OCI-LY1 (cell line): ENCODE data around the gene EBF3.

Experiments used
- H2AFZ ChIP-seq: fragments of 200-600 bp; sonication (generic), shearing (Covaris generic); 2 replicates; pipeline ENCODE4 v1.6.0; 2014; ENCODE audit warnings: antibody characterized with exemption, mild to moderate bottlenecking, low read length
- H3F3A ChIP-seq: fragments of 200-600 bp; sonication (generic), shearing (Covaris generic); 2 replicates; pipeline ENCODE4 v1.6.0; 2014; ENCODE audit warnings: mild to moderate bottlenecking, antibody characterized with exemption, low read length, moderate library complexity; ENCODE audit not compliant: insufficient read depth
- H3K27ac ChIP-seq: fragments of 200-600 bp; sonication (generic); 2 replicates; pipeline ENCODE4 v1.5.1; 2014; ENCODE audit warnings: low read length, mixed run types, mild to moderate bottlenecking, low read depth; ENCODE audit not compliant: poor library complexity, severe bottlenecking
- H3K27me3 ChIP-seq: fragments of 200-600 bp; sonication (generic); 2 replicates; pipeline ENCODE4 v1.6.0; 2014; ENCODE audit warnings: antibody characterized with exemption, mild to moderate bottlenecking, low read length, moderate library complexity; ENCODE audit not compliant: insufficient read depth
- H3K36me3 ChIP-seq: fragments of 200-600 bp; sonication (generic); 2 replicates; pipeline ENCODE4 v1.6.1; 2014; ENCODE audit warnings: mild to moderate bottlenecking, antibody characterized with exemption, low read length, moderate library complexity, mixed read lengths; ENCODE audit not compliant: insufficient read depth
- H3K4me1 ChIP-seq: fragments of 200-600 bp; sonication (generic); 2 replicates; pipeline ENCODE4 v1.5.1; 2014; ENCODE audit warnings: mild to moderate bottlenecking, low read length, moderate library complexity; ENCODE audit not compliant: insufficient read depth, severe bottlenecking
- H3K4me2 ChIP-seq: fragments of 200-600 bp; sonication (generic), shearing (Covaris generic); 2 replicates; pipeline ENCODE4 v1.6.1; 2014; ENCODE audit warnings: low read length
- H3K4me3 ChIP-seq: fragments of 200-600 bp; sonication (generic); 2 replicates; pipeline ENCODE4 v1.5.1; 2014; ENCODE audit warnings: low read length, low read depth, mild to moderate bottlenecking, mixed read lengths; ENCODE audit not compliant: poor library complexity, severe bottlenecking
- H3K79me2 ChIP-seq: fragments of 200-600 bp; shearing (Covaris generic); 2 replicates; pipeline ENCODE4 v1.6.1; 2016; ENCODE audit warnings: mixed run types, low read length, mixed read lengths; ENCODE audit not compliant: insufficient read depth
- H3K9ac ChIP-seq: fragments of 200-600 bp; sonication (generic), shearing (Covaris generic); 2 replicates; pipeline ENCODE4 v1.6.1; 2014; ENCODE audit warnings: mild to moderate bottlenecking, low read length, mixed read lengths
- H3K9me2 ChIP-seq: fragments of 200-600 bp; sonication (generic), shearing (Covaris generic); 2 replicates; pipeline ENCODE4 v1.6.1; 2014; ENCODE audit warnings: low read depth, mild to moderate bottlenecking, low read length, mixed read lengths
- H3K9me3 ChIP-seq: fragments of 200-600 bp; shearing (Covaris generic); 2 replicates; pipeline ENCODE4 v1.6.1; 2014; ENCODE audit warnings: low read length, mixed read lengths
- H4K20me1 ChIP-seq: fragments of 200-600 bp; sonication (generic), shearing (Covaris generic); 2 replicates; pipeline ENCODE4 v1.6.0; 2016; ENCODE audit warnings: mild to moderate bottlenecking, low read length; ENCODE audit not compliant: insufficient read depth
- EZH2 ChIP-seq: fragments of 200-600 bp; sonication (generic), shearing (Covaris generic); IDR thresholded peaks from 2 replicates; pipeline ENCODE4 v1.8.0; 2017; ENCODE audit warnings: borderline replicate concordance, mixed run types, mild to moderate bottlenecking, antibody characterized with exemption, low read length, moderate library complexity, mixed read lengths
- TF ChIP-seq, protein P1 (sequence below): fragments of 200-600 bp; sonication (generic), shearing (Covaris generic); IDR thresholded peaks from 2 replicates; pipeline ENCODE4 v1.5.1; 2017; ENCODE audit warnings: mild to moderate bottlenecking, antibody characterized with exemption, low read length, moderate library complexity, mixed read lengths

Gene EBF3

DNA sequence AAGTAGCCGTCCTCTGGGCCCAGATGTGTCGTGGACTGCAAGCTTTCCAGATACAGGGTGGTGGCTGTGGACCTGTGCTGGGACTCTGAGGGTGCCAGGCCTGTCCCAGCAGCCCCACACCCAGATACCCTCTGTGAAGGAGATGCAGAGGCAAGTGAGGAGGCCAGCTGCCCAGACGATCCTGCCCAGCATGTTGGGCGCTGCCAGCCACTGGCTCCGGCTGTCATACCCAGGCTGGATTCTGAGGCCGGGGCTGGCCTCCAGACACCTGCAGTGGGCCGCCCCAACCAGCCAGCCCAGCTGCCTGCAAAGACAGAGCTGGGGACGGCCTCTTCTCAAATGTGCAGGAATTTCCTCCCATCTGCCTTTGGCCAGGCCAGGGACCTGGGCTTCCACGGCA is 39.1 kb upstream of the EBF3 start:
- no peaks in the 10 kb centered on the region for H3K9me2 ChIP-seq
- H3K4me2 ChIP-seq = no peak overlapping the region
- H3K9ac ChIP-seq = no peak overlapping the region
- no peaks in the 10 kb centered on the region for H3K36me3 ChIP-seq
- H3K4me3 ChIP-seq = no peak overlapping the region
- H3K79me2 ChIP-seq = no peaks in the 10 kb centered on the region
- no peaks in the 10 kb centered on the region for H3K4me1 ChIP-seq
- H2AFZ ChIP-seq = no peak overlapping the region
- no peaks in the 10 kb centered on the region for H4K20me1 ChIP-seq
- TF ChIP-seq EZH2 = no peak
- TF ChIP-seq, protein P1, sequence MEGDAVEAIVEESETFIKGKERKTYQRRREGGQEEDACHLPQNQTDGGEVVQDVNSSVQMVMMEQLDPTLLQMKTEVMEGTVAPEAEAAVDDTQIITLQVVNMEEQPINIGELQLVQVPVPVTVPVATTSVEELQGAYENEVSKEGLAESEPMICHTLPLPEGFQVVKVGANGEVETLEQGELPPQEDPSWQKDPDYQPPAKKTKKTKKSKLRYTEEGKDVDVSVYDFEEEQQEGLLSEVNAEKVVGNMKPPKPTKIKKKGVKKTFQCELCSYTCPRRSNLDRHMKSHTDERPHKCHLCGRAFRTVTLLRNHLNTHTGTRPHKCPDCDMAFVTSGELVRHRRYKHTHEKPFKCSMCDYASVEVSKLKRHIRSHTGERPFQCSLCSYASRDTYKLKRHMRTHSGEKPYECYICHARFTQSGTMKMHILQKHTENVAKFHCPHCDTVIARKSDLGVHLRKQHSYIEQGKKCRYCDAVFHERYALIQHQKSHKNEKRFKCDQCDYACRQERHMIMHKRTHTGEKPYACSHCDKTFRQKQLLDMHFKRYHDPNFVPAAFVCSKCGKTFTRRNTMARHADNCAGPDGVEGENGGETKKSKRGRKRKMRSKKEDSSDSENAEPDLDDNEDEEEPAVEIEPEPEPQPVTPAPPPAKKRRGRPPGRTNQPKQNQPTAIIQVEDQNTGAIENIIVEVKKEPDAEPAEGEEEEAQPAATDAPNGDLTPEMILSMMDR = no peak
- no peaks in the 10 kb centered on the region for H3F3A ChIP-seq
- H3K9me3 ChIP-seq = no peaks in the 10 kb centered on the region
- no peak overlapping the region for H3K27ac ChIP-seq
- no peaks in the 10 kb centered on the region for H3K27me3 ChIP-seq

- Histone ChIP-seq H3K36me3 (no peaks in the 10 kb centered on the region), H3K27ac (no peak overlapping the region), H3K4me2 (no peak overlapping the region), H3K79me2 (no peaks in the 10 kb centered on the region), H2AFZ (no peak overlapping the region), H3F3A (no peaks in the 10 kb centered on the region), H3K27me3 (no peaks in the 10 kb centered on the region), H3K9me3 (no peaks in the 10 kb centered on the region), H4K20me1 (no peaks in the 10 kb centered on the region), H3K9ac (no peak overlapping the region), H3K4me1 (no peaks in the 10 kb centered on the region), H3K9me2 (no peaks in the 10 kb centered on the region), H3K4me3 (no peak overlapping the region)
- no peak for TF ChIP-seq EZH2
- TF ChIP-seq, protein P1 = no peak
Observed at GRCh38 chr10:130002606-130003005, 38.5 kb upstream of the EBF3 start.

DNA sequence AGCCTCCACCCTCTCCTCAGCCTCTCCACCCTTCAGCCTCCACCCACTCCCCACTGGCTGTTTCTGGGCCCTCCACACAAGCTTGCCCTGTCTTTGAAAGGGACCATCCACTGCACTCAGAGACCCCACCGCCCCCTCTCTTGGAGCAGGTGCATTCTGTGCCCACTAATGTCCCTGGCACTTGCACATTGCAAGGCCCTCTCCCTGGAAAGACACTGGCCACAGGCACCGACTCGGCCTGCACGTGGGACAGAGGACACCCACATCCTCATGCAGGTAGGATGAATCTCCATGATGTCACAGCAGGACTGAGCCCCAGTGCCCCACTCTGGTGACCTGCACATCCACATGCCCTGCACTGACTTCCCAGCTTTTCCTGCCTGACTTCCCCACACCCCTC is 36.8 kb upstream of the EBF3 start:
- H3K4me3 ChIP-seq = no peak overlapping the region
- no peaks in the 10 kb centered on the region for H3K9me3 ChIP-seq
- no peak overlapping the region for H2AFZ ChIP-seq
- no peaks in the 10 kb centered on the region for H4K20me1 ChIP-seq
- no peak overlapping the region for H3K9ac ChIP-seq
- H3K4me2 ChIP-seq = no peak overlapping the region
- no peaks in the 10 kb centered on the region for H3K4me1 ChIP-seq
- no peaks in the 10 kb centered on the region for H3K36me3 ChIP-seq
- no peaks in the 10 kb centered on the region for H3K79me2 ChIP-seq
- H3K27ac ChIP-seq = no peak overlapping the region
- TF ChIP-seq, protein P1 = no peak
- no peak for TF ChIP-seq EZH2
- no peaks in the 10 kb centered on the region for H3K27me3 ChIP-seq
- H3K9me2 ChIP-seq = no peaks in the 10 kb centered on the region
- no peaks in the 10 kb centered on the region for H3F3A ChIP-seq
